DOHH2 (cell line): ENCODE results near the gene B3GAT2.

Experiments
- H3F3A ChIP-seq: fragments of 200-600 bp; sonication (generic), shearing (Covaris generic); 2 replicates; pipeline ENCODE4 v1.6.0; 2016; ENCODE audit warnings: antibody characterized with exemption, mild to moderate bottlenecking; ENCODE audit not compliant: control insufficient read depth, insufficient read depth
- H3K27ac ChIP-seq: fragments of 200-600 bp; sonication (generic); 2 replicates; pipeline ENCODE4 v1.5.1; 2014; ENCODE audit warnings: low read depth, mild to moderate bottlenecking, low read length, moderate library complexity
- H3K27me3 ChIP-seq: fragments of 200-600 bp; sonication (generic); 2 replicates; pipeline ENCODE4 v1.6.1; 2014; ENCODE audit warnings: mild to moderate bottlenecking, low read length, mixed read lengths; ENCODE audit not compliant: control insufficient read depth
- H3K36me3 ChIP-seq: fragments of 200-600 bp; sonication (generic); 2 replicates; pipeline ENCODE4 v1.6.1; 2014; ENCODE audit warnings: mild to moderate bottlenecking, low read length, moderate library complexity, mixed read lengths; ENCODE audit not compliant: control insufficient read depth
- H3K4me1 ChIP-seq: fragments of 200-600 bp; sonication (generic); 2 replicates; pipeline ENCODE4 v1.6.1; 2014; ENCODE audit warnings: mild to moderate bottlenecking, low read length, mixed read lengths; ENCODE audit not compliant: control insufficient read depth
- H3K4me2 ChIP-seq: fragments of 200-600 bp; sonication (generic); 2 replicates; pipeline ENCODE4 v1.6.0; 2014; ENCODE audit warnings: mild to moderate bottlenecking, low read length, moderate library complexity
- H3K4me3 ChIP-seq: fragments of 200-600 bp; sonication (generic); 2 replicates; pipeline ENCODE4 v1.5.1; 2014; ENCODE audit warnings: mild to moderate bottlenecking, low read length, mixed read lengths
- H3K79me2 ChIP-seq: fragments of 200-600 bp; sonication (generic); 2 replicates; pipeline ENCODE4 v1.6.1; 2014; ENCODE audit warnings: mild to moderate bottlenecking, low read length, mixed read lengths; ENCODE audit not compliant: control insufficient read depth
- H3K9me2 ChIP-seq: fragments of 200-600 bp; sonication (generic); replicated peaks from 2 replicates; pipeline ENCODE4 v1.6.1; 2014; ENCODE audit warnings: mild to moderate bottlenecking, low read length, mixed read lengths; ENCODE audit not compliant: control insufficient read depth
- H3K9me3 ChIP-seq: fragments of 200-600 bp; sonication (generic); 2 replicates; pipeline ENCODE4 v1.6.1; 2014; ENCODE audit warnings: antibody characterized with exemption, low read length, mixed read lengths; ENCODE audit not compliant: control insufficient read depth, insufficient read depth
- H4K20me1 ChIP-seq: fragments of 200-600 bp; sonication (generic); 2 replicates; pipeline ENCODE4 v1.6.0; 2014; ENCODE audit warnings: low read depth, mild to moderate bottlenecking, antibody characterized with exemption, low read length, moderate library complexity; ENCODE audit not compliant: control insufficient read depth, insufficient read depth
- CTCF ChIP-seq: fragments of 200-600 bp; sonication (generic); IDR thresholded peaks from one replicate; pipeline ENCODE4 v1.5.1; 2014; ENCODE audit warnings: antibody characterized with exemption, mild to moderate bottlenecking, low read depth, low read length; ENCODE audit not compliant: poor library complexity, severe bottlenecking
- EZH2phosphoT487 ChIP-seq: fragments of 200-600 bp; sonication (generic); IDR thresholded peaks from 2 replicates; pipeline ENCODE4 v1.6.1; 2017; ENCODE audit warnings: borderline replicate concordance, mild to moderate bottlenecking, antibody characterized with exemption, low read length, moderate library complexity, mixed read lengths

B3GAT2 gene

GRCh38 chr6:70846207-70846835 is 110.5 kb downstream of the B3GAT2 start:
- TF ChIP-seq CTCF (no peak), EZH2phosphoT487 (no peak)
- Histone ChIP-seq H3K27me3 (no peaks in the 10 kb centered on the region), H3K9me3 (peaks cover 4% of the 10 kb centered on the region; the same call in 1 of the 2 replicates), H3K4me3 (no peak overlapping the region), H3F3A (no peaks in the 10 kb centered on the region), H3K4me1 (no peaks in the 10 kb centered on the region), H3K36me3 (no peaks in the 10 kb centered on the region), H3K79me2 (no peaks in the 10 kb centered on the region), H3K9me2 (no peaks in the 10 kb centered on the region), H4K20me1 (no peaks in the 10 kb centered on the region), H3K4me2 (no peak overlapping the region), H3K27ac (no peak overlapping the region)

GRCh38 chr6:70844301-70844700 is 112.6 kb downstream of the B3GAT2 start:
- no peaks in the 10 kb centered on the region for H3K4me1 ChIP-seq
- peaks cover 4% of the 10 kb centered on the region; the same call in 1 of the 2 replicates for H3K9me3 ChIP-seq
- no peaks in the 10 kb centered on the region for H3K27me3 ChIP-seq
- no peak overlapping the region for H3K27ac ChIP-seq
- H3K4me3 ChIP-seq = no peak overlapping the region
- no peak overlapping the region for H3K4me2 ChIP-seq
- H4K20me1 ChIP-seq = no peaks in the 10 kb centered on the region
- H3K9me2 ChIP-seq = no peaks in the 10 kb centered on the region
- no peaks in the 10 kb centered on the region for H3K36me3 ChIP-seq
- H3K79me2 ChIP-seq = no peaks in the 10 kb centered on the region
- no peaks in the 10 kb centered on the region for H3F3A ChIP-seq
- TF ChIP-seq CTCF (no peak), EZH2phosphoT487 (no peak)

GRCh38 chr6:70843328-70843918 is 113.4 kb downstream of the B3GAT2 start:
- Histone ChIP-seq H3K79me2 (no peaks in the 10 kb centered on the region), H3K9me2 (no peaks in the 10 kb centered on the region), H3K36me3 (no peaks in the 10 kb centered on the region), H3K9me3 (peaks cover 4% of the 10 kb centered on the region; the same call in 1 of the 2 replicates), H3F3A (no peaks in the 10 kb centered on the region), H3K27me3 (no peaks in the 10 kb centered on the region), H3K4me2 (no peak overlapping the region), H3K4me1 (no peaks in the 10 kb centered on the region), H3K27ac (no peak overlapping the region), H3K4me3 (no peak overlapping the region), H4K20me1 (no peaks in the 10 kb centered on the region)
- TF ChIP-seq EZH2phosphoT487 = no peak
- TF ChIP-seq CTCF = peak; percentile 15
